ENCODE results near the gene PYGB.

DNA sequence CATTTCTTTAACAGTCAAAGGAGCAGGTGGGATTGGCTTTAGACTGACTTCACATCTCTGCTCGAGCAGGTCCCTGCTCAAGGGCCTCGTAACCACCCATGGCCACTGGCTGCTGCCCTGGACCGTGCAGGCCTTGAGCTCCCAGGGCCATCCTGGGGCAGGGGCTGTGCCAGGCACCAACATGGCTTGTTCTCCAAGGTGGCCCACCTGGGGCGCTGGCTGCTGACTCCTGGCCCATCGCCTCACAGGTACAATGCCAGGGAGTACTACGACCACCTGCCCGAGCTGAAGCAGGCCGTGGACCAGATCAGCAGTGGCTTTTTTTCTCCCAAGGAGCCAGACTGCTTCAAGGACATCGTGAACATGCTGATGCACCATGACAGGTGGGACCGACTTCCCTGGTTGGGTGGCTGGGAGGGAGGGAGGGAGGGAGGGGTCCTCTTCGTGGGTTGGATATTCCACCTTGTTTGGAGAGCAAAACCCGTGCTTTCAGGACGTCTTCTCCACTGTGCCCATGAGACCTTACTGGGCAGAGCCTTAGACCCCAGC is 46.1 kb downstream of the PYGB start:
- TF ChIP-seq, protein P1, sequence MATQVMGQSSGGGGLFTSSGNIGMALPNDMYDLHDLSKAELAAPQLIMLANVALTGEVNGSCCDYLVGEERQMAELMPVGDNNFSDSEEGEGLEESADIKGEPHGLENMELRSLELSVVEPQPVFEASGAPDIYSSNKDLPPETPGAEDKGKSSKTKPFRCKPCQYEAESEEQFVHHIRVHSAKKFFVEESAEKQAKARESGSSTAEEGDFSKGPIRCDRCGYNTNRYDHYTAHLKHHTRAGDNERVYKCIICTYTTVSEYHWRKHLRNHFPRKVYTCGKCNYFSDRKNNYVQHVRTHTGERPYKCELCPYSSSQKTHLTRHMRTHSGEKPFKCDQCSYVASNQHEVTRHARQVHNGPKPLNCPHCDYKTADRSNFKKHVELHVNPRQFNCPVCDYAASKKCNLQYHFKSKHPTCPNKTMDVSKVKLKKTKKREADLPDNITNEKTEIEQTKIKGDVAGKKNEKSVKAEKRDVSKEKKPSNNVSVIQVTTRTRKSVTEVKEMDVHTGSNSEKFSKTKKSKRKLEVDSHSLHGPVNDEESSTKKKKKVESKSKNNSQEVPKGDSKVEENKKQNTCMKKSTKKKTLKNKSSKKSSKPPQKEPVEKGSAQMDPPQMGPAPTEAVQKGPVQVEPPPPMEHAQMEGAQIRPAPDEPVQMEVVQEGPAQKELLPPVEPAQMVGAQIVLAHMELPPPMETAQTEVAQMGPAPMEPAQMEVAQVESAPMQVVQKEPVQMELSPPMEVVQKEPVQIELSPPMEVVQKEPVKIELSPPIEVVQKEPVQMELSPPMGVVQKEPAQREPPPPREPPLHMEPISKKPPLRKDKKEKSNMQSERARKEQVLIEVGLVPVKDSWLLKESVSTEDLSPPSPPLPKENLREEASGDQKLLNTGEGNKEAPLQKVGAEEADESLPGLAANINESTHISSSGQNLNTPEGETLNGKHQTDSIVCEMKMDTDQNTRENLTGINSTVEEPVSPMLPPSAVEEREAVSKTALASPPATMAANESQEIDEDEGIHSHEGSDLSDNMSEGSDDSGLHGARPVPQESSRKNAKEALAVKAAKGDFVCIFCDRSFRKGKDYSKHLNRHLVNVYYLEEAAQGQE (IDR thresholded peaks at IDR 0.05; ENCODE audit: insufficient read depth in 1 of 2, low read depth in 2 of 2, low read length in 2 of 2): no peak
- TF ChIP-seq SIN3A (IDR thresholded peaks at IDR 0.05; ENCODE audit: borderline replicate concordance, insufficient read depth, low read length) (no peak), POLR2AphosphoS5 (IDR thresholded peaks at IDR 0.05; ENCODE audit: low read depth, low read length) (no peak), TAF1 (IDR thresholded peaks at IDR 0.05; ENCODE audit: borderline replicate concordance, insufficient read depth, low read length) (no peak), FOXP2 (optimal IDR thresholded peaks at IDR 0.05; ENCODE audit: borderline replicate concordance, extremely low read depth, extremely low read length, insufficient read depth) (no peak)

Measured in PFSK-1 (cell line).